Tibial nerve (tissue), 4 donors: ENCODE measurements around the gene ANAPC15.

Experiments
- CTCF ChIP-seq, 5 experiments: fragments of 200-600 bp in 3 of 5; fragments of 450-650 bp in 2 of 5; sonication (generic) in 3 of 5; IDR thresholded peaks; one replicate each; pipeline ENCODE4 v1.5.1; 2016 to 2019; ENCODE audit warnings: antibody characterized with exemption in 5 of 5, mild to moderate bottlenecking in 3 of 5, moderate library complexity in 2 of 5
- EP300 ChIP-seq, 2 donors: sonication (generic); formaldehyde crosslinking; IDR thresholded peaks; one replicate each; pipeline ENCODE4 v1.6.1; 2017; ENCODE audit warnings: antibody characterized with exemption in 2 of 2, mild to moderate bottlenecking in 1 of 2
- POLR2A ChIP-seq, 2 donors: fragments of 450-650 bp; IDR thresholded peaks; one replicate each; pipeline ENCODE4 v1.6.1; 2017; ENCODE audit warnings: antibody characterized with exemption in 2 of 2, mild to moderate bottlenecking in 2 of 2, moderate library complexity in 2 of 2

GRCh38 chr11:72067676-72068075 lies 44.8 kb downstream of the ANAPC15 start:
- no peak for TF ChIP-seq CTCF (IDR thresholded peaks at IDR 0.05)
- TF ChIP-seq POLR2A (IDR thresholded peaks at IDR 0.05): no peak
- no peak for TF ChIP-seq EP300 (IDR thresholded peaks at IDR 0.05)
